Measurements from ENCODE around the gene CASP7. TPM values are rescaled to one million over a fixed set of nuclear protein-coding genes. Genes with fewer than 3 reads are reported as not detected.

CASP7 gene
- total RNA-seq, 1 donor from 2014 or later, result 27.5 TPM

DNA sequence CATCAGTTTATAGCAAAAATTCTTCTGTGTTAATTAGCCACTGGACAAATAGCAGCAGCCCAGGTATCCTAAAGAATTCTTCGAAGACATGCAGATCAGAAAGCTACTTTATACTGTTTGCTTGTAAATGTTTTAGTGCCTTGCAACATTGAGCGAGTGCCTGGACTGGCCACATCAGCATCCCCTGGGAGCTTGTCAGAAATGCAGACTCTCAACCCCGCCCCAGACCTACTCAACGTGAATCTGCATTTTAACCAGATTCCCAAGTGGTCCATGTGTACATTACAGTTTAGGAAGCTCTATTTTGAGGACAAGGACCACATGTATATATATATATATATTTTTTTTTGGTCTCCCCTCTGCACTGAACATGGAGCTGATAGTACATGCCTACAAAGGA, 53.3 kb downstream of the CASP7 start:
- H3K27me3 Mint-ChIP-seq, result peaks cover 4% of the 10 kb centered on the region
- no peak overlapping the region for H3K4me3 Mint-ChIP-seq
- peaks cover 20% of the 10 kb centered on the region for H3K36me3 Mint-ChIP-seq
- DNase-seq (ENCODE audit: extremely low spot score, unreplicated experiment), result no peak
- no peaks in the 10 kb centered on the region for H3K4me1 Mint-ChIP-seq (ENCODE audit: unreplicated experiment)
- no peaks in the 10 kb centered on the region for H3K9me3 Mint-ChIP-seq
- TF ChIP-seq, protein P1, sequence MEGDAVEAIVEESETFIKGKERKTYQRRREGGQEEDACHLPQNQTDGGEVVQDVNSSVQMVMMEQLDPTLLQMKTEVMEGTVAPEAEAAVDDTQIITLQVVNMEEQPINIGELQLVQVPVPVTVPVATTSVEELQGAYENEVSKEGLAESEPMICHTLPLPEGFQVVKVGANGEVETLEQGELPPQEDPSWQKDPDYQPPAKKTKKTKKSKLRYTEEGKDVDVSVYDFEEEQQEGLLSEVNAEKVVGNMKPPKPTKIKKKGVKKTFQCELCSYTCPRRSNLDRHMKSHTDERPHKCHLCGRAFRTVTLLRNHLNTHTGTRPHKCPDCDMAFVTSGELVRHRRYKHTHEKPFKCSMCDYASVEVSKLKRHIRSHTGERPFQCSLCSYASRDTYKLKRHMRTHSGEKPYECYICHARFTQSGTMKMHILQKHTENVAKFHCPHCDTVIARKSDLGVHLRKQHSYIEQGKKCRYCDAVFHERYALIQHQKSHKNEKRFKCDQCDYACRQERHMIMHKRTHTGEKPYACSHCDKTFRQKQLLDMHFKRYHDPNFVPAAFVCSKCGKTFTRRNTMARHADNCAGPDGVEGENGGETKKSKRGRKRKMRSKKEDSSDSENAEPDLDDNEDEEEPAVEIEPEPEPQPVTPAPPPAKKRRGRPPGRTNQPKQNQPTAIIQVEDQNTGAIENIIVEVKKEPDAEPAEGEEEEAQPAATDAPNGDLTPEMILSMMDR (conservative IDR thresholded peaks at IDR 0.05), result no peak
- no peak overlapping the region for H3K27ac Mint-ChIP-seq

- no peaks in the 10 kb centered on the region for H3K4me1 Mint-ChIP-seq (ENCODE audit: unreplicated experiment)
- peaks cover 14% of the 10 kb centered on the region for H3K36me3 Mint-ChIP-seq
- peaks cover 6% of the 10 kb centered on the region for H3K27me3 Mint-ChIP-seq
- H3K9me3 Mint-ChIP-seq, result no peaks in the 10 kb centered on the region
- H3K27ac Mint-ChIP-seq, result no peak overlapping the region
- TF ChIP-seq, protein P1 (conservative IDR thresholded peaks at IDR 0.05), result no peak
- no peak overlapping the region for H3K4me3 Mint-ChIP-seq
- no peak for DNase-seq (ENCODE audit: extremely low spot score, unreplicated experiment)
Observed at GRCh38 chr10:113733635-113734034, 53.9 kb downstream of the CASP7 start.

GRCh38 chr10:113735913-113736312, 56.2 kb downstream of the CASP7 start:
- no peak overlapping the region for H3K27ac Mint-ChIP-seq
- no peak for DNase-seq (ENCODE audit: extremely low spot score, unreplicated experiment)

GRCh38 chr10:113736576-113736975, 56.9 kb downstream of the CASP7 start:
- Mint-ChIP-seq H3K27me3 (peaks cover 12% of the 10 kb centered on the region), H3K27ac (no peak overlapping the region), H3K4me1 (ENCODE audit: unreplicated experiment) (no peaks in the 10 kb centered on the region), H3K9me3 (no peaks in the 10 kb centered on the region), H3K4me3 (no peak overlapping the region), H3K36me3 (no peaks in the 10 kb centered on the region)
- no peak for DNase-seq (ENCODE audit: extremely low spot score, unreplicated experiment)
- TF ChIP-seq, protein P1 (conservative IDR thresholded peaks at IDR 0.05), result no peak

More at GRCh38 chr10:113735913-113736312, 56.2 kb downstream of the CASP7 start:
- no peaks in the 10 kb centered on the region for H3K9me3 Mint-ChIP-seq
- no peaks in the 10 kb centered on the region for H3K4me1 Mint-ChIP-seq (ENCODE audit: unreplicated experiment)
- TF ChIP-seq, protein P1 (conservative IDR thresholded peaks at IDR 0.05), result no peak
- no peak overlapping the region for H3K4me3 Mint-ChIP-seq
- no peaks in the 10 kb centered on the region for H3K36me3 Mint-ChIP-seq
- H3K27me3 Mint-ChIP-seq, result peaks cover 12% of the 10 kb centered on the region

- no peak overlapping the region for H3K27ac Mint-ChIP-seq
- DNase-seq (ENCODE audit: extremely low spot score, unreplicated experiment), result no peak
- H3K4me3 Mint-ChIP-seq, result no peak overlapping the region
- H3K9me3 Mint-ChIP-seq, result no peaks in the 10 kb centered on the region
- H3K27me3 Mint-ChIP-seq, result peaks cover 18% of the 10 kb centered on the region
- TF ChIP-seq, protein P1 (conservative IDR thresholded peaks at IDR 0.05), result no peak
- no peaks in the 10 kb centered on the region for H3K4me1 Mint-ChIP-seq (ENCODE audit: unreplicated experiment)
- no peaks in the 10 kb centered on the region for H3K36me3 Mint-ChIP-seq
Observed at GRCh38 chr10:113739031-113739430, 59.3 kb downstream of the CASP7 start.

GRCh38 chr10:113739577-113739976, 59.9 kb downstream of the CASP7 start:
- Mint-ChIP-seq H3K4me3 (no peak overlapping the region), H3K4me1 (ENCODE audit: unreplicated experiment) (no peaks in the 10 kb centered on the region), H3K27me3 (peaks cover 23% of the 10 kb centered on the region), H3K36me3 (no peaks in the 10 kb centered on the region), H3K27ac (no peak overlapping the region), H3K9me3 (no peaks in the 10 kb centered on the region)
- TF ChIP-seq, protein P1 (conservative IDR thresholded peaks at IDR 0.05), result no peak
- no peak for DNase-seq (ENCODE audit: extremely low spot score, unreplicated experiment)

All from type B pancreatic cell (in vitro differentiated cells).